ENCODE measurements around the gene MYL5.
"Not testable (repeated sequence)": the region's sequence is repeated elsewhere in the genome, so short reads cannot be mapped to it uniquely, and the experiment has no call there.

MYL5 gene

GRCh38 chr4:704198-704891, 30.0 kb downstream of the MYL5 start:
- TF ChIP-seq GABPA (IDR thresholded peaks at IDR 0.05; ENCODE audit: low read depth), result no peak
- TF ChIP-seq SPI1 (IDR thresholded peaks at IDR 0.05; ENCODE audit: borderline replicate concordance, low read depth), result no peak
- TF ChIP-seq CTCF (IDR thresholded peaks at IDR 0.05; ENCODE audit: insufficient read depth, low read length), result no peak
- TF ChIP-seq POLR2AphosphoS5 (IDR thresholded peaks at IDR 0.05; ENCODE audit: low read depth), result no peak
- no peak for TF ChIP-seq REST (IDR thresholded peaks at IDR 0.05; ENCODE audit: insufficient replicate concordance, low read depth)
- H3K4me3 ChIP-seq (replicated peaks; ENCODE audit: insufficient read depth, low read length), result no peak overlapping the region
- no peak for DNase-seq (ENCODE audit: low read depth in 1 of 2, low spot score in 1 of 2)
- H3K27me3 ChIP-seq (ENCODE audit: insufficient read depth, poor library complexity, severe bottlenecking), result no peaks in the 10 kb centered on the region
- no peak overlapping the region for H3K27ac ChIP-seq (replicated peaks)

GRCh38 chr4:704971-705277, 30.6 kb downstream of the MYL5 start:
- Histone ChIP-seq H3K27ac (replicated peaks) (no peak overlapping the region), H3K4me3 (replicated peaks; ENCODE audit: insufficient read depth, low read length) (peak overlapping the region; percentile 41), H3K27me3 (ENCODE audit: insufficient read depth, poor library complexity, severe bottlenecking) (no peaks in the 10 kb centered on the region)
- DNase-seq (ENCODE audit: low read depth in 1 of 2, low spot score in 1 of 2), result no peak
- TF ChIP-seq CTCF (IDR thresholded peaks at IDR 0.05; ENCODE audit: insufficient read depth, low read length) (no peak), POLR2AphosphoS5 (IDR thresholded peaks at IDR 0.05; ENCODE audit: low read depth) (no peak), REST (IDR thresholded peaks at IDR 0.05; ENCODE audit: insufficient replicate concordance, low read depth) (no peak), GABPA (IDR thresholded peaks at IDR 0.05; ENCODE audit: low read depth) (no peak), SPI1 (IDR thresholded peaks at IDR 0.05; ENCODE audit: borderline replicate concordance, low read depth) (no peak)

GRCh38 chr4:705278-706082, 31.1 kb downstream of the MYL5 start, which contains the start of gene PCGF3:
PCGF3 (plus strand) TSS chr4:705832; CDS start chr4:733681, 27,849 bp downstream.
- TF ChIP-seq POLR2AphosphoS5 (IDR thresholded peaks at IDR 0.05; ENCODE audit: low read depth), result no peak
- no peak for TF ChIP-seq REST (IDR thresholded peaks at IDR 0.05; ENCODE audit: insufficient replicate concordance, low read depth)
- no peak for TF ChIP-seq SPI1 (IDR thresholded peaks at IDR 0.05; ENCODE audit: borderline replicate concordance, low read depth)
- Histone ChIP-seq H3K27me3 (ENCODE audit: insufficient read depth, poor library complexity, severe bottlenecking) (no peaks in the 10 kb centered on the region), H3K27ac (replicated peaks) (peak within 1 kb of the TSS; percentile 69), H3K4me3 (replicated peaks; ENCODE audit: insufficient read depth, low read length) (peak within 1 kb of the TSS; percentile 75)
- peak; percentile 85 to 92 for DNase-seq (ENCODE audit: low read depth in 1 of 2, low spot score in 1 of 2)

- peak overlapping the region; percentile 69 for H3K27ac ChIP-seq (replicated peaks)
- not testable (repeated sequence) for H3K27me3 ChIP-seq (ENCODE audit: insufficient read depth, poor library complexity, severe bottlenecking)
- peak overlapping the region; percentile 75 for H3K4me3 ChIP-seq (replicated peaks; ENCODE audit: insufficient read depth, low read length)
Observed at GRCh38 chr4:706083-706633, 31.8 kb downstream of the MYL5 start.

More at GRCh38 chr4:706083-706633, 31.8 kb downstream of the MYL5 start:
- DNase-seq (ENCODE audit: low read depth in 1 of 2, low spot score in 1 of 2), result not testable (repeated sequence)

Data from HL-60 (cell line).